Cerebellar cortex (tissue), 1 donor: Measurements from ENCODE around the gene FRMD4A.
A peak's percentile ranks its signal among the peaks of the same experiment; 100 is the strongest.

Source experiments
- DNase-seq: peaks from one replicate; pipeline ENCODE4 v3.0.0-alpha.2; 2015; ENCODE audit warnings: low spot score

FRMD4A gene

DNA sequence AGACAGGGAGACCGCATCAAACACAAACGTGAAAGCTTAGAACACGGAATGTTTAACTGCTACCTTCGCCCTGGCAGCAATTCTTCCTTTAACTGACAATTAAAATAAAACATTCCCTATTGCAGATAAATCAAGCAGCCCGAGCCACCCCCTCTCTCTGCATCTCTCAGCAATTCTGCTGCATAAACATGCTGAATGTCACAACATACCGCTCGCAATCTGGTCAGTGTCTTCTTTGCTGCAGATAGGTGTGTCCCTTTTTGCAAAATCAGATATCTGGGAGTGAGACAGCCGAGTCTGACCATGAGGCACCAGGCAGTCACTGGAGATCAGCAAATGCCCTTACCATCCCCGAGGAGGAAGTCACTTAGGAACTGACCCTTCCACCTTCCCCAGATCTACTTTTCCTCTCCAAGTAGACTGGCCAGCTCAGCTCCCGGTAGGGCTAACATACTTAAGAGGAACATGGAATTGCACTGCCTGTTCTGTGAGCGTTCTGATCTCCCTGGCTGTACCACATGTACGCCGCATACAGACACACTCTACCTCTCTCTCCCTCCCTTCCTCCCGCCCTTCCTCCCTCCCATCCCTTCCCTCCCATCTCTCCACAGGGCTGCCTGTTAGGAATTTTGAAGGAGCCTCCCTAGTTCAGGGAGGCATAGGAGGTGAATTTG is at the start of gene FRMD4A:
TSS of gene FRMD4A (minus strand) at position 537 of the 674 bp plus-strand sequence.
- DNase-seq = peak; percentile 41

DNA sequence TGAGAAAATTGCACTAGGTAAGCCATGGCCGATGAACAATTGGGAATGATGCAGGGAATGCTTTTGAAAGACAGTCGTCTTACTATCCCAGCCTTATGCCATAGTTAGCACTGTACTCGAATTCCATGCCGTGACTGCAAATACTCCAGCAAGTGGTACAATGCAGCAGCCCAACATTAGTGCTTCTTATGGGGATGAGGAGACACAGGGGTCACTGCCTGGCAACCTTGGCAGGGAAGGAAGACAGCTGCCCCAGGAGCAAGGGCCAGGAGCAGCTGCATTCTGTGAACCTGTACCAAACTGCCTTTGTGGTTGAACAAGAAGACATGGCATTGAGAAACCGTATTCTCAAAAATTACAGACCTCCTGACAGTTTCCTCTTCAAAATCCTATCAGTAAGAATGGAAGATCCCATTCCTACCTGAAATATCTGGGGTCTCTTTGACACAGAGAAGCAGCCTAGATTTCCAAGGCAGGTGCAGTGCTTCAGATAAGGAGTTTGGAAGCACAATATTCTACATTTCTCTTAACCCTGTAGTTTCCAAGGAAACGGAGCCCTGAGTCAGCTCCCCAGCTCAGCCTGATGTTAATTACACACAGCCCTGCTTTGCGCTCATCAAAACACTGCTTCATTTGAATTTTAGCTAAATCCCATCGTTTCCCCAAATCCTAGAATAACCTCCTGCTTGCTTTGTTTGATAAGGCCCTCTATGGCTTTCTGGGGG is 49.0 kb upstream of the FRMD4A start:
- DNase-seq = no peak

DNA sequence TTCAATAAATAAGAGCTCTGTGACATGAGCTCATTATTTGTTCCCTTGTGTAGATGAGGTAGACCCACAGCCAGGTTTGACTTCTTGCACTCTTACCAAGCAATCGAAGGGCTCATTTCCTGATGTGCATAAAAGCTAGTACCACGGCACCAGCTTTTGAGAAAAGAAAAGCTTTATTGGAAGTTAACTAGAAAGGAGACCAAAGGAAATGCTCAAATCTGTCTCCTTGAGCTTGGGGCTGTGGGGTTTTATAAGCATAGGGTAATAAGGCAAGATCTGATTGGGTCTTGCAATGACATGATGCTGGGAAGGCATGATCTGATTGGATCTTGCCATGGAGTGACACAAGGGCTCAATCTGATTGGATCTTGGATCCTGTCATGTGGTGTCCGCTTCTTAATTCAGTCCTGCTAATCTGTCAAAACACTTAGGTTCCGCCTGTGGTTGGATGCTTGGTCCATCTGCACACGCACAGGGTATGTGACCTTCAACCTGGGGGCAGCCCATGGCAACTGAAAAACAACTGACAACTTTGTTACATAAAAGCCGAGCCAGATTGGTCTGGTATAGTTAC is 47.8 kb upstream of the FRMD4A start:
- DNase-seq = peak; percentile 90

DNA sequence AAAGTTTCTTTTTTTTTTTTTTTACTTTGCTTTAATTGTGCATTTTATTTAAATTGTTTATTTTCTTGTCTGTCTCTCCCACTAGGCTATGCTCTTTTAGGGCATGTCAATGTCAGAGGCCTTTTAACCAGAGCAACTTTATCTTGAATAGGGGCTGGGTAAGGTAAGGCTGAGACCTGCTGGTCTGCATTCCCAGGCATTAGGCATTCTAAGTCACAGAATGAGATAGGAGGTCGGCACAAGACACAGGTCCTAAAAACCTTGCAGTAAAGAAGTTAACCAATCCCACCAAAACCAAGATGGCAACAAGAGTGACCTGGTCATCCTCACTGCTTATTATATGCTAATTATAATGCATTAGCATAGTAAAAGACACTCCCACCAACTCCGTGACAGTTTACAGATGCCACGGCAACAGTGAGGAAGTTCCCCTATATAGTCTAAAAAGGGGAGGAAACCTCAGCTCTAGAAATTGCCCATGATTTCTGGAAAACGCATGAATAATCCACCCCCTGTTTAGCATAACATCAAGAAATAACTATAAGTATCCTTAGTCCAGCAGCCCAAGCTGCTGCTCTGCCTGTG is 47.0 kb upstream of the FRMD4A start:
- peak; percentile 62 for DNase-seq

DNA sequence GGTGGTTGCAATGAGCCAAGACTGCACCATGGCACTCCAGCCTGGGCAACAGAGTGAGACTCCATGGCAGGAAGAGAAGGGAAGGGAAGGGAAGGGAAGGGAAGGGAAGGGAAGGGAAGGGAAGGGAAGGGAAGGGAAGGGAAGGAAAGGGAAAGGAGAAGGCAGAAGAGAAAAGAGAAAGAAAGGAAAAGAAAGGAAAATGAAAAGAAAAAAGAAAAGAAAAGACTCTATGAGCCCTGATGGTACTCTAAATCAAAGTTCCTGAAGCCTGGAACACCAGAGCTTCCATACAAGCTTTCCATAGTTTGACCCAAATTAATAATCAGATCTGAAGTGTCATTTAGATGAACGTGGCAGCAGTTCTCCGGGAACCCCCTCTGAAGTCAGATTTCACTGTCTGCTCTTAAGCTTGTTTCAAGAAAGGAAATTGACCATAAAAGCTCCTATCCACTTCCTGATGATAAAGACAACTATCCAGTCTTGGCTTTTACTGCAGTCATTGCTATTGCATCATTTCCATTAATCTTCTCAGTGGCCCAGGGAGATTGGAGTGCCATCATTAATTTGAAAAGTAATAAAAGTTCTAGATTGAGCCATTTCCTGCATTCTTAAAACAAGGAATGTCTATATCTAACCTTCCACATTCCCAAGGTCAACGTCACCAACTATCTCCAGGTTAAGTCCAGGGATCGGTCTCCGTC is 44.2 kb upstream of the FRMD4A start:
- DNase-seq = no peak

DNA sequence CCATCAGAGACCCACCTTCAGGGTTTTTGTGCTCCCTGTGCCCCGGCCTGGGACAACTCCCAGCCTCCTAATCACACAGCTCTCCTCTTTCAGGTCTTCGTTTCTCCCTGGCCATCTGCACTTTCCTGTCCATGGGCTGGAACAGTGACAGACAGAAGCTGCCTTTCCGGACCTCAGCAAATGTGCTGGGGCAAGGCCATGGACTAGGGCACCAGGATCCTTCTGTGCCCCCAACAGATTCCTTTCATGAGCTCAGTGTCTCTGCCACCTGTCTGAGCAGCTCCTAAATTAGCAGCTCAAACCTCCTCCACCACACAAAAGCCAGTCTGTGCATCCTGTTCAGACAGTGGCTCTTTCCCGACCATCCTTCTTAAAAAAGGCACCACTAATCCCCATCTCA is 41.9 kb upstream of the FRMD4A start:
- peak; percentile 76 for DNase-seq

DNA sequence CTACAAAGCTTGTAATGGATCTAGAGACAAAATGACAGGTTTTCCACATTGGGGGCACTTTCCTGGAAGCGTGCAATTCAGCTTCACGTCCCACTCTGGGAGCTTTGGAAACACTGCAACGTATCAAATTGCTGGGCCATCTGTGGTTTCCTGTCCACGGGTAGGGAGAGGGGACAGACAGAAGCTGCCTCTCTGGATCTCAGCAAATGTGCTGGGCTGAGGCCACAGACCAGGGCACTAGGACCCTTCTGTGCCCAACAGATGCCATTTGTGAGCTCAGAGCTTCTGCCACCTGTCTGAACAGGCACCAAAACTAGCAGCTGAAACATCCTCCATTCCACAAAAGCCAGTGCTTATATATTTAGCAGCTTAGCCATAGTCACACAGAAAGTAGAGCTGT is 40.9 kb upstream of the FRMD4A start:
- peak; percentile 66 for DNase-seq

DNA sequence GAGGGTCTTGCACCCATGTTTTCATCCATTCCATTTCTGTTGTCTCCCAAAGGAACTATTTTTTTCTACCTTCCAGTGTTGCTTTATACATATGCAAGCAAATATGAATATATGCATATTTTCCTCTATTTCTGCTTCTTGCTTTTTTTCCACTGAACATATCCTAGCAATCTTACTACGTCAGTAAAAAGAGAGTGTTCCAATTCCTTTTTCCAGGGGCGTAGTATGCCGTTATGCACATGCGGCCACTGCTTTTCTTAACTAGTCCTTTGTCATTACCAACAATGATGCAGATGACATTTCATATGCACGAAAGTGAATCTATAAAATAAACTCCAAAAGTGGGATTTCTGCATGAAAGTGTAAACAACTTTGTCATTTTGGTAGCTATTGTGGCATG is 40.2 kb upstream of the FRMD4A start:
- DNase-seq = no peak

DNA sequence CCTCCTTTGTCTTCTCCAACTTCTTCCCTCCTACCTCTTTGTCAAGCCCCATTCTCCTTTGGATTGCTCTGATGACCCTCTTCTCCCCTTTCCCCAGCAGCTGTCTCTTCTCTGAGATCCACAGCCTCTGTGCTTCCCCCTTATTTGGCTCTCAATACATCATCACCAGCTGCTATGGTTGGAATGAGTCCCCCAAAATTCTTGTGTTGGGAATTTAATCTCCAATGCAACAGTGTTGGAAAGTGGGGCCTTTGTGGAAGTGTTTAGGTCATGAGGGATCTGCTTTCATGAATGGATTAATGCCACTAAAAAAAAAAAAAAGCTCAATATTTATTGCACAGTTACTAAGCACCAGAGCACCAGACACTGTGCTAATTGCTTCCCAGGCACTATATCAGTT is 39.2 kb upstream of the FRMD4A start:
- DNase-seq = no peak

DNA sequence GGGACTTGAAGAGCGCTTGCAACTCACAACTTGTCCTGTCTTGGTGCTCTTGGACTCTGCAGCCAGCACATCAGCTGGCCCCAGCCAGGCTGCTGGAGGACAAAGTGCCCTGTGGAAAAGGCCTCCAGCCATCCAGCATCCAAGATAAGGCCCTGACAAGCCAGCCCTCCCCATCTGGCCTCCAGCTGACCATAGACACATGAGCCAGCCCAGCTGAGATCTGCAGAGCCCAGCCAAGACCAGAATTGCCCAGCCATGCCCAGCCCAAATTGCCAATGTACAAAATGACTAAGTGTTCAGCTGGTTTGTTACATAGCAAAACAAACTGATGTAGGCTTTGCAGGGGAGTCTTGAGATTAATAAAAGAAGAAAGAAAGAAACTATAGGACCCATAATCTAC is 36.0 kb upstream of the FRMD4A start:
- DNase-seq = no peak

DNA sequence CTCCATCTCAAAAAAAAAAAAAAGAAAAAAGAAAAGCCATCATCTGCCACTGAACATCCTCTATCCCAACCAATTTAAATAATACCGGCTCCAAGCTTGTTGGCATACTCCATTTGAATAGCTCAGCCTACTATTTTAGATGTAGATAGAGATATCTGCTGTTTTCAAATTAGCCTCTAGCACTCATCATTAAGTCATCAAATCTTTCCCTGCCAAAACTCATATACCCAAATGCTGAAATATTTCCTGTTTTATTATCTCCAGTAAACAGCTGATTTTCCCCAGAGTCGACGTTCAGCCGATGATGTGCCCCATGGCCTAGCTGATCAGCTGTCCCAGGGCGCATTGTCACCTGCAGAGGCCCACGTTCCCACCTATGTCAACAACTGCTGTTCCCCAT is 34.5 kb upstream of the FRMD4A start:
- DNase-seq = no peak

DNA sequence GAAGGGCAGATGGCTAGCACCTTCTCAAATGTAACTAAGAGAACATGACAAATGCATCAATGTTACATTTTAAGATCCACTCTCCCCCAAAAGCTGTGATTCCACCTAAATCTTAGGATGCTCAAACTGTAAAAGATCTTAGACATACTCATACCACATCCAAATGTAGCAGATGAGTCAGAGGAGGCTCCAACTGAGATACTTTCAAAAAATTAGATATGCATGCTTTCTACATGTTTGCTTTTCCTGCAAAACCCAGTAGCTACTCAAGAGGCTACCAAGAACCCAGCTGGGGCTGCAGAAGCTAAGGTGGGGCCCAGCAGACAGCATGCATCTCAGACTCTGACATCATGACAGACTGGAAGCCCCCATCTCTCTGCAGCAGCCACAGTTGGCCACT is 31.4 kb upstream of the FRMD4A start:
- no peak for DNase-seq

DNA sequence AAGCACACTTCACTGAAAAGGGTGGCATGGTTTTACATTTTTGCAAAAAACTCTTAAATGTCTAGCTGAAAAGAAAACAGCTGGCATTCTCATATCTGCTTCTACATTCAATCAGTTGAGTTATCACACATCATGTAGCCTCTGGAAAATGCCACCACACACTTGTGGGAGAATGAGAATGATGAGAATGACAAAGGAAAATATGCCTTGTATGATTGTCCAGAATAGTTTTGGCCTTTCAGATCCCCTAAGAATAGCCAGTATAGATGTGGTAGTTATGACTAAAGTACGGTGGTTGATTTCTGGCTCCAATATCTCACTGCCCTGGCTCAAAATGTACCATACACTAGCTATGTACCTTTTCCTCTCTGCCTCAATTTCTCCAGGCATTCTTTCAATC is 30.2 kb upstream of the FRMD4A start:
- DNase-seq = no peak

DNA sequence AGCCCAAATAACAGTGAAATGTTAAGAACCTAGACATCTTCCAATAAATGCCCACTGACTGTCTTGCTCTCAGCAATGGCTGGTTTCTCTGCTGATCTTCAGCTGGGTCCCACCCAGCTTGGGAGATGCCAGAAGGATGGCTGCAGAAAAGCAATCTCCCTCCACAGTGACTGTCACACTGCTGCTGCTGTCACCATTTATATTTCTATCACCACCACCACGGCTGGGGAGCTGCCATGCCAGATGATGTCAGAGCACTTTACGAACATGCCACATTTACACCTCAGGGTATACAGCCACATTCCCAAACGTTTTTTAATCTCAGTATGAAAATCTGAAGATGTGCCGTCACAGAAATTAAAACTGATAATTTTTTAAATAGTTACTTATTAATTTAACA is 29.8 kb upstream of the FRMD4A start:
- no peak for DNase-seq

DNA sequence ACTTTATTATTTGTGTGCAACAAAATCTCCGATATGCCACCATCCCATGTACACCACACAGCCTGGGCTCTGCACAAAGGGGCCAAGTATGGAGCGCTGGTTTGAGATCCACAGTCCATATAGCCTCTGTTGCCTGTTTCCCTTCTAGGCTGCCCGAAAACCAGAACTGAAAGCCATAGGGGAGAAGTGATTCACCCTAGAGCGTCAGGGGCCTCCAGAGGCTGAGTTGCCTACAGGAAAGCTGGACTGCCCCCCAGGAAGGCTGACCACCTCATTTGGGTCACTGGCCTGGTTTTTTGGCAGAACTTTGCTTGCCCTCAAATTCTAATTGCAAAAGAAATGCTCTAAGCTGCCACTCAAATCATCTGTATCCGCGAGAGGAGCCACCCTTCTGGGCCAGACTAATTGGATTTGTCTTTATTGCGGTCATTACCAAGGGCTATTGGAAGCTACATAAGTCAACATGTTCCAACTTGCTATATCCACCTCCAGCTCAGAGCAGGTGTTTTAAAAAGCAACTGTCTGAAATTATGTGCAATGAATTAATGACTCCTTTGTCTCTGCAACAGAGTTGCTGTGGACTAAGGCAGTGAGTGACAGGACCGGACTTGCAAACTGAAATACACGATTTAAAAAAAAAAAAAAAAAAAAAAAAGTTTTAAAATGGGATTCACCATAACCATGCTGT is 28.3 kb upstream of the FRMD4A start:
- DNase-seq = no peak

DNA sequence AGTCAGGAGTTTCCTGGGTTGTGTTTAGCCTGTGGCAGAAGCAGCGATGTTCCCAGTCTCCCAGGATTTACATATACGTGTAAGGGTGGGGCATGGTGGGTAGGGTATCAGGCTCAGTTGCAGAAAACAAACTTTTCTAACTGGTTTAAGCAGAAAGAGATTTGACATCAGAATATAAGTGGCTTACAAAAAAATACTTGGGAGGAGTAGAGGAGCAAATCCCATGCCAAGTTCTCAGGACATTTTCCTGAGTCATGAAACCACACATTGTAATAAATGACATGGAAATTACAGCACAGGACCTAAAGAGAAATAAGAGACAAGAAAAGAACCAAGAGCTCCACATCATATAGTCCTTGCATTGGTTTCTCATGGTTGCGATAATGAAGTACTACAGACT is 26.2 kb upstream of the FRMD4A start:
- no peak for DNase-seq

DNA sequence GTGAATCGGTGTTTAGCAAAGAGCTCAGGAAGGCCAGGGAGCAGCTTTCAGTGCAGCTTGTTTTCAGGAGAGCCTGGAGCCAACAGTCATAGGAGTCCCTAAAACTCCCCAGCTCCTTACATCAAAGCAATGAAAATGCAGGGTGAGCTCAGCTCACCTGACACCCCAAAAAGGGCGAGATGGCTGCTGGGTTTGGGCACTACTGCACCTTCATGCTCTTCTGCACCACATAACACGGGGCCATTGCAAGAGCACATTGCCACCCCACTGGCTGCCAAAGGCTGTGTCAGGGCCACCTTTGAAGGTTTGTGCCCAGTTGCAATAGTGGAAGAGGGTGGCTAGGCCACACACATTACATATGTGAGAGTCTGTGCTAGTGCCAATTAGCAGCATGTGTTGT is 25.0 kb upstream of the FRMD4A start:
- DNase-seq = no peak

DNA sequence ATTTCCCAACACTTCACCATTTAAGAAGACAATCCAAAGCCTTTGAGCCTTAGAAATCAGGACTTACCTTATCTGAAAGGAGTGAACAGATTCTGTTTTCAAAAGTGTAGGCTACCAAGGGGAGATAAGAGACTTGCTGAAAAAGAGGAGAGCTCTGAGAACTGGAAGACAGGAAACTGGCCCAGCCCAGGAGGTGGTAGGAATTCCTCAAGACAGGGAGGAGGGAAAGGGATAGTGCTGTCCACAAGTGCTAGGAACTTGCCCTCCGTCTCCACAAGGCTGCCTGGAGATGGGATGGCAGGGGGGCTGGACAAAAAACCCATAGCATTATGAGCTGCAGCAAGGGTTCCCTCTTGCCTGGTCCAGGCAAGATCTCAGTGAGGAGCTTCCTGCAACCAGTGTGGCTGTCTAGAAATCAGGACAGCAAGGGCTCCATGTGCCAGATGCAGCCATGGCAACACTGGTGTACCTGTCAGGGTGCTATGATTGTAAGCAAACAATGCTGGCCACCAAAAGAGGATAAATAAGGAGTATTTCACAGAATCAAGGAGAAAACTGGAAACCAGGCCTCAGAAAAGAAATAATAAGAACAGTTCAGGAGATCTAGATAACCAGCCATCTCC is 22.7 kb upstream of the FRMD4A start:
- no peak for DNase-seq

DNA sequence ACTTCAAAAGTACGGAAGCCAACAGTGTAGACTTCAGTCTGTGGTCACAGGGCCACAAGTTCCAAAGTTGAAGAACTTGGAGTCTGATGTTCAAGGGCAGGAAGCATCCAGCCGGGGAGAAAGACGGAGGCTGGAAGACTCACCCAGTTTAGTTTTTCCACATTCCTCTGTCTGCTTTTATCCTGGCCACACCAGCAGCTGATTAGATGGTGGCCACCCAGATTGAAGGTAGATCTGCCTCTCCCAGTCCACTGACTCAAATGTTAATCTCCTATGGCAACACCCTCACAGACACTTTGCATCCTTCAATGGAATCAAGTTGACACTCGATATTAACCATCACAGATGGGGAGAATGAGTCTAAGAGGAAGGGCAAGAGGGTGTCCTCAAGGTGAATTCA is 19.3 kb upstream of the FRMD4A start:
- DNase-seq = no peak

DNA sequence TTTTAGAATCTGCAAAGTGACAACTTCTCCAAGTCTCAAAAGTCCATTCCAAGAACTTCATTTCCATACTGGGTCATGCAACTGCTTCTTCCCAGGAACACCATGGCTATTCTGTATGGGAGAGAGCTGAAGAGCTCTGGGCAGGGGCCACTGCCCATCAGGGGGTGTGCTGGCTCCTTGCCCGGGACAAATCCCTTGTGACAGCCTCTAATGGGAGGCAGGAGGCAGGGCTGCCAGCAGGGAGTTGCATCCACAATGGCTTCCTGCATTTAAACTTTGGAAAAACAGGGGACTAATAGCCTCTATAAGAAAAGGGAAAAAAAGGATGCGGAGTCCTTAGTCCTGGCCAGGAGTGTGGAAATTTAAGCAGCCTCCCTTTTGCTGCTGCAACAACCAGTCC is 18.4 kb upstream of the FRMD4A start:
- no peak for DNase-seq

DNA sequence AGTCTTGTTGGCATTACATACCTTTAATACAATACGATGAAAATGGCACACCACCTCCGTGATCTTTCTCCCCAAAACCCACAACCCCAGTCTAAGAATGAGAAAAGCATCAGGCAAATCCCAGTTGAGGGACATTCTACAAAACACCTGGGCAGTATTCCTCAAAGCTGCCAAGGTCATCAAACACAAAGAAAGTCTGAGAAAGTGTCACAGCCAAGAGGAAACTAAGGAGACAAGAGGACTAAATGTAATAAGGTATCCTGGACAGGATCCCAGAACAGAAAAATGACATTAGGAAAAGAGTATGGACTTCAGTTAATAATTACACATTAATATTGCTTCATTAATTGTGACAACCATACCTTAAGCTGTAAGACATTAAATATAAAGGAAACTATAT is 14.5 kb upstream of the FRMD4A start:
- no peak for DNase-seq
